KBM-7 (cell line): Measurements from ENCODE around the gene KCTD15.
A peak's percentile ranks its signal among the peaks of the same experiment; 100 is the strongest.

Experiments used
- DNase-seq: peaks from one replicate; pipeline ENCODE4 v3.0.0-alpha.2; 2015
- in situ Hi-C: fragments of 300-500 bp; cut with MboI; formaldehyde crosslinking; loops from 2 replicates; pipeline ENCODE4 v1.14.3; 2020; ENCODE audit warnings: low sequenced_read_pairs, low pct_unique_long_range_greater_than_20kb, mixed read lengths

Gene KCTD15

GRCh38 chr19:33767898-33768413, 28.7 kb upstream of the KCTD15 start:
- in situ Hi-C loops = loop anchor here (25.0 kb wide), 2 partner anchors 331 to 531 kb away; partner anchors contain the start of gene SLC7A10
- DNase-seq = peak; percentile 39

GRCh38 chr19:33769208-33769607, 27.5 kb upstream of the KCTD15 start:
- in situ Hi-C loops = loop anchor here (25.0 kb wide), 2 partner anchors 332 to 532 kb away; partner anchors contain the start of gene SLC7A10
- no peak for DNase-seq

GRCh38 chr19:33770107-33770506, 26.6 kb upstream of the KCTD15 start:
- in situ Hi-C loops = loop anchor here (10.0 to 25.0 kb wide), 3 partner anchors 325 to 533 kb away; partner anchors contain the start of gene SLC7A10
- no peak for DNase-seq

GRCh38 chr19:33771384-33772101, 25.1 kb upstream of the KCTD15 start:
- in situ Hi-C loops = loop anchor here (10.0 to 25.0 kb wide), 3 partner anchors 323 to 534 kb away; partner anchors contain the start of gene SLC7A10
- peak; percentile 71 for DNase-seq

GRCh38 chr19:33772102-33772857, 24.4 kb upstream of the KCTD15 start:
- in situ Hi-C loops = loop anchor here (10.0 to 25.0 kb wide), 3 partner anchors 323 to 535 kb away; partner anchors contain the start of gene SLC7A10

GRCh38 chr19:33772858-33773180, 23.9 kb upstream of the KCTD15 start:
- DNase-seq = no peak
- in situ Hi-C loops = loop anchor here (10.0 to 25.0 kb wide), 3 partner anchors 322 to 536 kb away; partner anchors contain the start of gene SLC7A10

More at GRCh38 chr19:33772102-33772857, 24.4 kb upstream of the KCTD15 start:
- DNase-seq = no peak

GRCh38 chr19:33773704-33774624, 22.7 kb upstream of the KCTD15 start:
- in situ Hi-C loops = loop anchor here (10.0 to 25.0 kb wide), 3 partner anchors 321 to 537 kb away; partner anchors contain the start of gene SLC7A10
- DNase-seq = no peak

- in situ Hi-C loops = loop anchor here (10.0 to 25.0 kb wide), 3 partner anchors 320 to 537 kb away; partner anchors contain the start of gene SLC7A10
- DNase-seq = no peak
Observed at GRCh38 chr19:33774751-33775150, 21.9 kb upstream of the KCTD15 start.

- in situ Hi-C loops = loop anchor here (10.0 kb wide), 1 partner anchor 319 kb away; no protein-coding TSS in a partner anchor
Observed at GRCh38 chr19:33775731-33776487, 20.8 kb upstream of the KCTD15 start.

GRCh38 chr19:33777351-33777750, 19.3 kb upstream of the KCTD15 start:
- no peak for DNase-seq
- in situ Hi-C loops = loop anchor here (10.0 kb wide), 1 partner anchor 317 kb away; no protein-coding TSS in a partner anchor

More at GRCh38 chr19:33775731-33776487, 20.8 kb upstream of the KCTD15 start:
- DNase-seq = no peak

GRCh38 chr19:33777753-33778088, 18.9 kb upstream of the KCTD15 start:
- DNase-seq = no peak
- in situ Hi-C loops = loop anchor here (10.0 kb wide), 1 partner anchor 317 kb away; no protein-coding TSS in a partner anchor

GRCh38 chr19:33778089-33778791, 18.4 kb upstream of the KCTD15 start:
- DNase-seq = peak; percentile 79
- in situ Hi-C loops = loop anchor here (10.0 kb wide), 1 partner anchor 317 kb away; no protein-coding TSS in a partner anchor

- in situ Hi-C loops = loop anchor here (10.0 kb wide), 1 partner anchor 315 kb away; no protein-coding TSS in a partner anchor
- DNase-seq = no peak
Observed at GRCh38 chr19:33779849-33780248, 16.8 kb upstream of the KCTD15 start.

- in situ Hi-C loops = no loop called here
- DNase-seq = peak; percentile 19
Observed at GRCh38 chr19:33780251-33780650, 16.4 kb upstream of the KCTD15 start.

GRCh38 chr19:33780746-33781145, 15.9 kb upstream of the KCTD15 start:
- no peak for DNase-seq
- in situ Hi-C loops = no loop called here

GRCh38 chr19:33781415-33781935, 15.2 kb upstream of the KCTD15 start:
- in situ Hi-C loops = no loop called here

GRCh38 chr19:33781996-33782395, 14.7 kb upstream of the KCTD15 start:
- DNase-seq = no peak
- in situ Hi-C loops = no loop called here

More at GRCh38 chr19:33781415-33781935, 15.2 kb upstream of the KCTD15 start:
- no peak for DNase-seq
